AG09319 (cell line): ENCODE results near the gene FAM118B.

ENCODE experiments used
- DNase-seq: peaks from one replicate; pipeline ENCODE4 v3.0.0-alpha.2; 2010; ENCODE audit warnings: low read depth; ENCODE audit errors: extremely low read depth
- CTCF ChIP-seq: IDR thresholded peaks from 2 replicates; pipeline ENCODE4 v1.5.1; 2011; ENCODE audit warnings: low read depth, mild to moderate bottlenecking, inconsistent platforms, low read length, moderate library complexity

FAM118B gene

GRCh38 chr11:126193038-126193478, 18.5 kb upstream of the FAM118B start:
- no peak for TF ChIP-seq CTCF
- DNase-seq, result no peak

GRCh38 chr11:126194121-126194543, 17.4 kb upstream of the FAM118B start:
- no peak for DNase-seq
- peak; percentile 48 for TF ChIP-seq CTCF

DNA sequence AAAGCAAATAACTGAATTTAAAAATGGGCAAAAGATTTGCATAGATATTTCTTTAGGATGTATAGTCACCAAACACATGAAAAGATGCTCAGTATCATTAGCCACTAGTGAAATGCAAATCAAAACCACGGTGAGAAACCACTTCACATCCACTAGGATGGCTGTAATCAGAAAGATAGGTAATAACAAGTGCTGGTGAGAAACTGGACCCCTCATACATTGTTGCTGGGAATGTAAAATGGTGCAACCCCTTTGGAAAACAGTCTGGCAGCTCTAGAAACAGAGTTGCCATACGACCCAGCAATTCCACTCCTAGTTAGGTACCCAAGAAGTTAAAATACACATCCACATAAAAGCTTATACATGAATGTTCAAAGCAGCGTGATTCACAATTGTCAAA, 16.5 kb upstream of the FAM118B start:
- no peak for TF ChIP-seq CTCF
- DNase-seq, result no peak

- DNase-seq, result no peak
- TF ChIP-seq CTCF, result no peak
Measured at GRCh38 chr11:126197277-126197939, 14.2 kb upstream of the FAM118B start.

- no peak for TF ChIP-seq CTCF
- DNase-seq, result no peak
Measured at GRCh38 chr11:126198648-126199047, 12.9 kb upstream of the FAM118B start.

GRCh38 chr11:126202646-126203359, 8.8 kb upstream of the FAM118B start:
- no peak for TF ChIP-seq CTCF
- no peak for DNase-seq

DNA sequence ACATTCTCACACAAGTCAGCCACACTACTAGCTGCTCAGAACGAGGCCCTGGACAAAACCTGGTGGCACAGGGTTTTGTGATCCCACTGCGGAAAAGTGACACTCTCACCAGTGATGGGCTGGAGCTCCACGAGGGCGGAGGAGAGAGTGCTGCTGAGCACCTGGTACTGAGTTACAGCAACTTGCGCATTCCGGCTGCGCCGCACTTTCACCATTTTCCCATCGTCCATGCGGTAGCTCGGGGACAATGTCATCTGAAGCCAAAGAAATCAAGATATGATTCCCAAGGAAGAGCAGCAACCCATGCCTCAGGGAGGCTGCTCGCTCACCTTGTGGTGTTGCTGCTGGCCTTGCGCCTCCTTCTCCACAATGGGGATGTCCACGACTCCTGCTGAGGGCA, 6.2 kb upstream of the FAM118B start:
- TF ChIP-seq CTCF, result no peak
- DNase-seq, result no peak
